CD4-positive, alpha-beta T cell treated with Interferon gamma for 1 hour (primary cell): ENCODE results near the gene SLC39A8.
"Not testable (repeated sequence)": the region's sequence is repeated elsewhere in the genome, so short reads cannot be mapped to it uniquely, and the experiment has no call there.

ENCODE experiments used
- DNase-seq: peaks from one replicate; pipeline ENCODE4 v3.0.0-alpha.2; 2020

SLC39A8 gene

DNA sequence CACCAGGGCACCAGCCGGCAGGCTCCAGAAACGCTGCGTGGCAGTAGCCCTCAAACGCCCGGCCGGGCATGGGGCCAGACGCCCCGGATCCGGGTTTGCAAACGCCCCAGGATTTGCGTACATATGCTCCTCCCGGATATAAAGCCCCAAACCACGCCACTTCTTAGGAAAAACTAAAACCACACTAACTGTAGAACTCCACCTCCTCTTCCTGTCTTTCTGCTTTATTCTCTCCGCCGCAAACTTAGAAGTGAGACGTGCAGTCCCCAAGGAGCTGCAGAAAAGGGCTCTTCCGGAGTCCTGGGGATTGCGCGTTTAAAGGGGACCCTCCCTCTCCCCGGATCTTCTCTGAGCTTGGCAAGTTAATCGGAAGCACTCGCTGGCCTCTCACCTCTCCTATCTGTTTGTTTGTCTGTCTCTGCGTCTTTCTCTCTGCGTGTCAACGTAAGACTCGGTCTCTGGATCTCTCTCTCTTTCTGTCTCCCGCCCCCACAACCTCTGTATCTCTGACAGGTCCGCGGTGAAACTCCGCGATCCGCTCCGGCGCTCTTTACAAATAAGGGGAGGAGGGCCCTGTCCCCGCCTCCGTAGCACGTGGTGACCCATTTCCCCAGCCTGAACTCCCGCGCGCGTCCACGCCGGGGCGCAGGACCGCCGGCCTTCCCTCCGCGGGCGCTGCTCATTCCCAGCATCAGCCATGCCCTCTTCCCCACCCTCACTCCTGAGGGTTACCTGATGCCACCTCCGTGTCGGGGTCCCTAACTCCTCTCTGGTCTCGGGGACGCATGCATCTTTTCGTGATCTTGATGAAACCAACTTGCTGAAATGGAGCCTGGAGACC, at the start of gene SLC39A8:
SLC39A8 (minus strand) TSS at position 529 of the 841 bp plus-strand sequence. CDS start 820 bp downstream, outside the sequence.
- DNase-seq = peak; percentile 86

- no peak for DNase-seq
These were observed 46.9 kb upstream of the SLC39A8 start for GRCh38 chr4:102392033-102392744.

DNA sequence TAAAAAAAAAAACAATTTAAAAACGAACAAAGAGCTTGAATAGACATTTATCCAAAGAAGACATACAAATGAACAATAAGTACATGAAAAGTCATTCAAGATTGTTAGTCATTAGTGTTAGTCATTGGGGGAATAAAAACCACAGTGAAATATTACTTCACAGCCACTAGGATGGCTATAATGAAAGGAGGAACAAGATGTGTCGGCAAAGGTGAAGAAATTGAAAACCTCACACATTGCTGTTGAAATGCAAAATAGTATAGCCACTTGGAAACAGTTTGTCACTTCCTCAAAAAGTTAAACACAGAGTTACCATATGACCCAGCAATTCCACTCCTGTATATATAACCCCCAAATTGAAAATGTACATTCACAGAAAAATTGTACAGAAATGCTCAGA, 45.2 kb upstream of the SLC39A8 start:
- no peak for DNase-seq

DNA sequence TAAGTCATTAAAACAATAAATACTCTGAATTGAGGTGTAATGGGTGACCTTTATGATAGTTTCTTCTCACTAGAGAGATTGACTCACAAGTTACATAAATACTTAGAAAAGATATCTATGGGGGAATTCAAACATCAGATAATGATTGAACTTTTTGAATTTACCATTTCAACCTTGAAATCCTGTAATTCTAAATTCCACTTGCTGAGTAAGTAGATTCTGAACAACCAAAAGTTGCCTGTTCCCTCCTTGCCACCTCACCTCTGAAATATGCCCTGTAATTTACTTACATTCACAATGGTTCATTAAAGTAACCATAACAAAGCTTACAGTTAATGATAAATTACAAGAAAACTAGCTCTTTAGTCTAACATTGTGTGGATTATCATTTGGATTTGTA, 43.3 kb upstream of the SLC39A8 start:
- DNase-seq = no peak

GRCh38 chr4:102387552-102388150, 42.4 kb upstream of the SLC39A8 start:
- no peak for DNase-seq

DNA sequence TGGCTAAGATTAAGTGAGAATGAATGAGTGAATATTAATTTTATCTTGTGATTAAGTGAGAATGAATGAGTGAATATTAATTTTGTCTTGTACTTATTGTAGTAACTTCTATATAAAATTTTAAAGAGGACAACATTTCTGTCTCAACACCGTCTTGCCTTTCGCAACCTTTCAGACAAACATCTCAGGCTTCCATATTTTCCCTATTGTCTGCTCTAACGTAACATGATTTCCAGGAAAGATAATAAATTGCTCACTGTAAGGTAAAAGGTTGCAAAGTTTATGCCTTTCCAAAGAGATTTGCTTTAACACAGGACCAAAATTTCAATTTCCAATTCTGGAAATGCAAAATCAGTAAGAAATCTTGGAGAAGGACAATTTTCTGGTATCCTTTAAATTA, 41.7 kb upstream of the SLC39A8 start:
- DNase-seq = no peak

DNA sequence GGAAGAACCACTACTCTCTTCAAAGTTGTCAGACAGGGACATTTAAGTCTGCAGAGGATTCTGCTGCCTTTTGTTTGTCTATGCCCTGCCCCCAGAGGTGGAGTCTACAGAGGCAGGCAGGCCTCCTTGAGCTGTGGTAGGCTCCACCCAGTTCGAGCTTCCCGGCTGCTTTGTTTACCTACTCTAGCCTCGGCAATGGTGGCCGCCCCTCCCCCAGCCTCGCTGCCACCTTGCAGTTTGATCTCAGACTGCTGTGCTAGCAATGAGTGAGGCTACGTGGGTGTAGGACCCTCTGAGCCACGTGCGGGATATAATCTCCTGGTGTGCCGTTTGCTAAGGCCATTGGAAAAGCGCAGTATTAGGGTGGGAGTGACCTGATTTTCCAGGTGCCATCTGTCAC, 35.0 kb upstream of the SLC39A8 start:
- DNase-seq = not testable (repeated sequence)

DNA sequence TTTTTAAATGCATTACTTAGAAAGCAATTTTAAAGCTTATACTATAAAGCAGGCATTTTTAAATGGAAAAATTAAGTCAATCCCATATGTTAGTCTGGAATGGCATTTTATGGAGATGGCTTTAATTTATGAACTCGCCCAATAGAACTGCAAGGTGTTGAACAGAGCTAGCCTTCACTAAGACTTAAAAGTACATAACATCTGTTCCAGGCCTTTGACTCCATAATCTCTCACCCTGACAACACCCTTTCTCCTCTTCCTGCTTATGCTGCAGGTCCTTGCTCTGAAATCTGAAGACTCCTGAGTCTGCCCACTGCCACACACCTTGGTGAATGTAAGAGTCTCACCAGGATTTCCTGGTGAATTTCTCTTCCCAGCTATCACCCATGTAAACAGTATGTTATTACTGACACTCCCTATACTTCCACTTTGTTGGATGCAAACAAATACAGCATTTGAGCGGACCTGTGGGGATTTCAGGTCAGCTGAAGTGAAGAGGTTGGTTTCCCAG, 17.7 kb upstream of the SLC39A8 start:
- DNase-seq = no peak

DNA sequence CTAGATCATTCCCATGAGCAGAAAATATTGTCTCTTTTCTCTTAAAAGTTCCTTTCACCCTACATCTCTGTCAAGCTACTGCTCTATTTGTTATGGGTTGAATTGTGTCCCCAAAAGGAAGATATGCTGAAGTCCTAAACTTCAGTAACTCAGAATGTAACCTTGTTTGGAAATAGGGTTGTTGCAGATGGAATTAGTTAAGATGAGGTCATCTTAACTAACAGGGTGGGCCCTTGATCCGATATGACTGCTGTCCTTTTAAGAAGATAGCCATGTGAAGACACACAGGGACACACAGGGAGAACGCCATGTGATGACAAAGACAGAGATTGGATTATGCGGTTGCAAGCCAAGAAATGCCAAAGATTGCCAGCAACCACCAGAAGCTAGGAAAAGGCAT, 12.8 kb upstream of the SLC39A8 start:
- DNase-seq = no peak

DNA sequence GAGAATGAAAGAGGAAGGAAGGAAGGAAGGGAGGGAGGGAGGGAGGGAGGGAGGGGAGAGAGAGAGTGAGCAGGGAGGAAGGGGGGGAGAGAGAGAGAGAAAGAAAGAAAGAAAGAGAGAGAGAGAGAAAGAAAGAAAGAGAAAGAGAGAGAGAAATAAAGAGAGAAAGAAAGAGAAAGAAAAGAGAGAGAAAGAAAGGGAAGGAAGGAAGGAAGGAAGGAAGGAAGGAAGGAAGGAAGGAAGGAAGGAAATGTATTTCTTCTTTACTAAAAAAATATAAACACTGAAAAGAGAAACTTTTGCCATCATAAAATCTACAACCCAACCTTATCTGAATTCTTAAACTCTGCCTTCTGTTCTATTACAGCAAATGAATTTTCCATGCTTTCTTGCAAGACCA, 12.4 kb upstream of the SLC39A8 start:
- not testable (repeated sequence) for DNase-seq

GRCh38 chr4:102356562-102357202, 11.4 kb upstream of the SLC39A8 start:
- DNase-seq = no peak

DNA sequence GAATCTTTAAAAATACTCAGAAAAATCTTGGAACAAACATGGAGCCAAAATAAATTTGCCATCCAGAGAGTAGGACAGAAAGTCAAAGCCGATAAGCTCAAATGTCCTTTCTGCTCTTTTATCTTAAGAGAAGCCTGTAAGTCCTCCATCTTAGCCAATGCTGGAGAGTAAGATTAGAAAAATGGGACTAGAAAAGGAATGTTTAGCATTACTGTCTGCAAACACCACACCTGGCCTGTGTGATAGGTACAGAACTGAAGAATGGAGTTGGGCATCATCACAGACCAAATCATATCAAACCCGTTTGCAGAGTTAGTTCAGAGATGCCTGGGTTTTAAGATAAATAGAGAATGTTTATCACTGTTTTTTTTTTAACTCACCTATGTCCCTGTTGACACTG, 10.5 kb upstream of the SLC39A8 start:
- DNase-seq = no peak

GRCh38 chr4:102354671-102355454, 9.6 kb upstream of the SLC39A8 start:
- no peak for DNase-seq

- no peak for DNase-seq
These were observed 7.5 kb upstream of the SLC39A8 start for GRCh38 chr4:102352781-102353180.

GRCh38 chr4:102350634-102351033, 5.4 kb upstream of the SLC39A8 start:
- DNase-seq = no peak

- no peak for DNase-seq
These were observed 3.4 kb upstream of the SLC39A8 start for GRCh38 chr4:102348701-102349100.

DNA sequence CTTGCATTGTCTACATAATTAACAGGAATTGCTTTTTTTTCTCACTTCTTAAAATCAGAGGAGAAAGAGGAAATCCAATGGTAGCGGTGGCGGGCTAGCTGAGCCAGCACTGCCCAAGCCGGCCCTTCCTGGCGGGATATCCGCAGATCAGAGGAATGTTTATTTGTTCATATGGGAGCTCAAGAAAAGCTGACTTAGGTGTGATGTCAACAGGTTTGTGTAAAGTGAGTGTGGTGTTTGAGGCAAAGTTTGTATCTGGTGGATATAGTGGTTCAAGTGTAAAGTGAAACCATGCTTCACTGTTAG, 466 bp upstream of the SLC39A8 start:
- DNase-seq = no peak

DNA sequence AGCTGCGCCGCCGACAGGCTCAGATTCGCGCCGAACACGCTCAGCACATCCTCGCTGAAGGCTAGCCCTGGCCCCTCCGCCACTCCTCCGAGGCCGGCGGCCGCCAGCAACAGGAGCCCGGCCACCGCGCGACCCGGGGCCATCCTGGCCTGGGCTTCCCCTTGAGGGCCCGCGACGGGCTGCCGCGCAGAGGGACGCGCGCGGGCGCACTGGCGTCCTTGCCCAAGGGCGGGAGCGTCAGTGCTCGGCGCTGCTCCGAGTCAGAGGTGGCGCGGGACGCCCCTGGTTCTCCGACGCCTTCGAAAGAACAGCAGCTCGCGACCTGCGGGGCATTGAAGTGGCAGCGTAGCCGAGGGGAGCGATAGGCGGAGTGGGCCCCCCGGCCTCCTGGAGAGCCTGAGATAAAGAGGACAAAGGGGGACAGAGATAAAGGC, 745 bp downstream of the SLC39A8 start:
- peak; percentile 66 for DNase-seq

DNA sequence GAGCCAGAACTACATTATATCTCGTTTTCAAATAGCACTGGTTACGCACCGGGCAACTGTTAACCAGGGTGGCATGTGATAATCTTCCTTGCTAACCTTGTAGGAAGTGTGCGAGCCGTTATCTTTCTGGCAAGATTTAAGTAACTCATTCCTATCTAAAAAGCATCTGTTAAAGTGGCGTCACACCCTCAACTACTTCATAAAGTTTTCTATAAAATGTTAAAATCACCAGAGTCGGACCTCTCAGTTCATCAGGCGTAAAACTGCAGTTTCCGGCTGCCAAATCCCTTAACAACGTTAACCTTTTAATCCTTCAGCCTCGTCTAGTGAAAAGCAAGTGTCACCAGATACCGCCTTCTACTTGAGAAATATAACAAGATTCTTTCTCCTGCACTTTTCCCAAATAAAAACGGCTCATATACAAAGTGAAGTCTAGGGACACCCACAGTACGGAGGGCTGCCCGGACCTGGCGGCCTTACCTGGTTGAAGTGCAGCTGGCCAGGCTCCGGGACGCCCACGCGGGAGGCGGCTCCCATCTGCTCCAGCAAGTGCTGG, 1.2 kb downstream of the SLC39A8 start:
- DNase-seq = no peak

DNA sequence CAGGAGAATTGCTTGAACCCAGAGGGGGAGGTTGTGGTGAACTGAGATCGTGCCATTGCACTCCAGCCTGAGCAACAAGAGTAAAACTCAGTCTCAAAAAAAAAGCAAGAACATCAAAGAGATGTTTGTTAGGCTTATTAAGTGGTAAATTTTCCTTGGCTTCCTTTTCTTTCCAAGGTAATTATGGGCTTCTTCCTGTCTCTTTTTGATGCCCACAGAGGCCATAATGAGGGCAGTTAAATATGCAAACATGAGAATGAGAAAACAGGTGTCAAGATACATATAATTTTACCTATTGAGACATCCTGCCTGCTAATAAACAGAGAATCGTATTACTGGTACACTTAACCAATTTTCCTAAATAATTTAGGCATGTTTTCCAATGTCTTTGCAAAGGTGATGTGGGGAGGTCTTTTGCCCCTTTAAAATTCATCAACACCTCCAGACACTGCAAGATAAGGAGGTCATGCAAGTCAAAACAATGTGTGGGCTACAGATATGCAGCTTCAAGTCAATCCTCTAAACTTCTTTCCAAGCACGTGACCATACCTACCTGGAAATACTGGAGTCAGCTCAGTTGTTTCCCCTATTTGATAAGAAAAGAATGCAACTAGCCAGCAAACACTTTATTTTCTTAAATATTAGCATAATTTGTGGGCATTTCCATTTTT, 2.7 kb downstream of the SLC39A8 start:
- no peak for DNase-seq

DNA sequence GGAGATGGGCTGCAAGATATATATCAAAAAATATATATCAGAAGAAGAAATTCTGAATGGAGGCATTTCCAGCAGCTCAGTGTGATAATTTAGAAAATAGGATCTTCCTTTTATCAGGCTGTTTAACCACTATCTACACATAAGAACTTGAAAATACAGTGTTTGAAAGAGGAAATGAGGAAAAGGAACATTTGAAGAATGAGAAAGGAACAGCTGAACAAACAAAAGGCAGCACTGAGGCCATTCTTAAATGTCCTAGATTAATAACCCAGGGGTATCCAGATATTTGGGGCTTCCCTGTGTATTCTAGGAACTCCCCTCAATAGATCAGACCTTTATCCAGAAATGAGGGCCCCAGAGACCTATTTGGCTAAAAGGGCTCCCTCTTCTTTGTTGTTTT, 4.1 kb downstream of the SLC39A8 start:
- no peak for DNase-seq

GRCh38 chr4:102339018-102339417, 6.3 kb downstream of the SLC39A8 start:
- no peak for DNase-seq
